Left lung (tissue), 10 donors: ENCODE measurements around the gene MAP10. TPM values are rescaled to one million over a fixed set of nuclear protein-coding genes. Genes with fewer than 3 reads are reported as not detected.
A peak's percentile ranks its signal among the peaks of the same experiment; 100 is the strongest.

Experiments used
- ATAC-seq: fragments of 200-7000 bp; cut with Tn5 transposase; one replicate; pipeline ENCODE4 v1.9.1; 2020; ENCODE audit warnings: moderate library complexity
- DNase-seq, 4 donors: peaks; one replicate each; pipeline ENCODE4 v3.0.0-alpha.2; 2013 to 2020
- H3K27ac ChIP-seq, 2 donors: fragments of 200-600 bp; sonication (generic) in 1 of 2; one replicate each; pipeline versions ENCODE4 v1.5.0 to v1.8.0; 2020 to 2021
- H3K27me3 ChIP-seq, 2 donors: fragments of 200-600 bp; sonication (generic) in 1 of 2; one replicate each; pipeline versions ENCODE4 v1.5.0 to v1.8.0; 2020 to 2021
- H3K36me3 ChIP-seq, 2 donors: fragments of 200-600 bp; sonication (generic) in 1 of 2; one replicate each; pipeline versions ENCODE4 v1.5.0 to v1.8.0; 2020 to 2021
- H3K4me1 ChIP-seq, 2 donors: fragments of 200-600 bp; one replicate each; pipeline ENCODE4 v1.8.0; 2021
- H3K4me3 ChIP-seq, 2 donors: fragments of 200-600 bp; sonication (generic) in 1 of 2; one replicate each; pipeline versions ENCODE4 v1.5.0 to v1.8.0; 2020 to 2021; ENCODE audit warnings: mild to moderate bottlenecking in 1 of 2
- H3K9me3 ChIP-seq, 2 donors: fragments of 200-600 bp; sonication (generic) in 1 of 2; one replicate each; pipeline versions ENCODE4 v1.5.0 to v1.8.0; 2020 to 2021
- intact Hi-C, 2 donors: fragments of 100-400 bp; cut with DNase I; formaldehyde crosslinking; loops; one replicate each; pipeline versions ENCODE4 v1.11.2 to v1.14.2; 2022
- polyA plus RNA-seq, 6 donors: library from polyadenylated mRNA; unstranded; fragments of 120-200 nt; gene quantifications; one replicate each; pipeline ENCODE4 v1.2.1, GENCODE V29; 2013; ENCODE audit not compliant: insufficient read length in 6 of 6
- total RNA-seq, 2 donors: library from RNA; stranded (reverse); fragmentation: NEBNext Ultra II Directional; extraction: Animal tissue kit (Norgen Biotek cat#: 25700); gene quantifications; one replicate each; pipeline ENCODE4 v1.2.1, GENCODE V29; 2021
- TF ChIP-seq, protein P1 (sequence below), 2 donors: fragments of 200-600 bp; sonication (generic) in 1 of 2; IDR thresholded peaks; one replicate each; pipeline versions ENCODE4 v1.5.0 to v1.8.0; 2021; ENCODE audit warnings: antibody characterized with exemption in 2 of 2
- donor health status: DM: no; HTN: yes; CAD: no.
- donor health status: DM: no; HTN: no; CAD: no.

Gene MAP10
- total and polyA plus RNA-seq, 8 donors: 2.4 to 7.0 (median 6.0) TPM

- H3K4me3 ChIP-seq: no peak overlapping the region
- H3K4me1 ChIP-seq: peaks cover 0 to 20% of the 10 kb centered on the region in 2 donors
- DNase-seq (no peak), ATAC-seq (no peak)
- H3K27me3 ChIP-seq: no peaks in the 10 kb centered on the region
- intact Hi-C loops: no loop called here
- H3K9me3 ChIP-seq: no peaks in the 10 kb centered on the region
- TF ChIP-seq, protein P1, sequence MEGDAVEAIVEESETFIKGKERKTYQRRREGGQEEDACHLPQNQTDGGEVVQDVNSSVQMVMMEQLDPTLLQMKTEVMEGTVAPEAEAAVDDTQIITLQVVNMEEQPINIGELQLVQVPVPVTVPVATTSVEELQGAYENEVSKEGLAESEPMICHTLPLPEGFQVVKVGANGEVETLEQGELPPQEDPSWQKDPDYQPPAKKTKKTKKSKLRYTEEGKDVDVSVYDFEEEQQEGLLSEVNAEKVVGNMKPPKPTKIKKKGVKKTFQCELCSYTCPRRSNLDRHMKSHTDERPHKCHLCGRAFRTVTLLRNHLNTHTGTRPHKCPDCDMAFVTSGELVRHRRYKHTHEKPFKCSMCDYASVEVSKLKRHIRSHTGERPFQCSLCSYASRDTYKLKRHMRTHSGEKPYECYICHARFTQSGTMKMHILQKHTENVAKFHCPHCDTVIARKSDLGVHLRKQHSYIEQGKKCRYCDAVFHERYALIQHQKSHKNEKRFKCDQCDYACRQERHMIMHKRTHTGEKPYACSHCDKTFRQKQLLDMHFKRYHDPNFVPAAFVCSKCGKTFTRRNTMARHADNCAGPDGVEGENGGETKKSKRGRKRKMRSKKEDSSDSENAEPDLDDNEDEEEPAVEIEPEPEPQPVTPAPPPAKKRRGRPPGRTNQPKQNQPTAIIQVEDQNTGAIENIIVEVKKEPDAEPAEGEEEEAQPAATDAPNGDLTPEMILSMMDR (IDR thresholded peaks at IDR 0.05): no peak
- no peaks in the 10 kb centered on the region for H3K36me3 ChIP-seq
- peak overlapping the region; percentile 28 to 66 for H3K27ac ChIP-seq
These were observed 38.9 kb upstream of the MAP10 start for GRCh38 chr1:232766241-232766890.

DNA sequence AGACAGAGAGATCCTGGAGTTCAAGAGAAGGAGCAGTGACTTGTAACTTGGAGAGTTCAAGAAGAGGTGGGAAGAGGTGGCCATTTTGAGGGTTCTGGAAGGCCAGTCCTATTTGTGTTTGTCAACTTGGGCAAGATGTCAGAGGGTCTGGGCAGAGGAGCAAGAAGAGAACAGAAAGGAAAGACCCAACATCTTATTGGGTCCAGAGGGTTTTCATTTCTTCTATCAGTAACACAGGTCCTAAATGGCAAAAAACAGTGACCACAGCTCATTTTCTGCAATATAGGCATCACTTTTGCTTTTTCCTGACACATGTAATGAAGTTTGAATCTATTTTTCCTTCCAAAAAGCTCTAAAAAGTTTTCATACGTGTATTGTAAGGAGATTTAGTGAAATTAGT, 38.3 kb upstream of the MAP10 start:
- peak overlapping the region; percentile 28 to 66 for H3K27ac ChIP-seq
- ATAC-seq: no peak
- H3K4me1 ChIP-seq: peaks cover 0 to 20% of the 10 kb centered on the region in 2 donors

GRCh38 chr1:232767305-232768074, 37.7 kb upstream of the MAP10 start:
- intact Hi-C loops: no loop called here
- DNase-seq (peak in 3 of 4 donors; percentile 50 to 75 (median 60)), ATAC-seq (peak; percentile 73)
- H3K4me1 ChIP-seq: peaks cover 0 to 20% of the 10 kb centered on the region in 2 donors
- no peaks in the 10 kb centered on the region for H3K36me3 ChIP-seq
- H3K27ac ChIP-seq: peak overlapping the region; percentile 28 to 66
- H3K27me3 ChIP-seq: no peaks in the 10 kb centered on the region
- no peaks in the 10 kb centered on the region for H3K9me3 ChIP-seq
- TF ChIP-seq, protein P1 (IDR thresholded peaks at IDR 0.05): no peak
- no peak overlapping the region for H3K4me3 ChIP-seq

More for the DNA sequence above, 38.3 kb upstream of the MAP10 start:
- no peaks in the 10 kb centered on the region for H3K36me3 ChIP-seq
- TF ChIP-seq, protein P1 (IDR thresholded peaks at IDR 0.05): no peak
- intact Hi-C loops: no loop called here
- no peak for DNase-seq
- no peaks in the 10 kb centered on the region for H3K9me3 ChIP-seq
- H3K4me3 ChIP-seq: no peak overlapping the region
- H3K27me3 ChIP-seq: no peaks in the 10 kb centered on the region

DNA sequence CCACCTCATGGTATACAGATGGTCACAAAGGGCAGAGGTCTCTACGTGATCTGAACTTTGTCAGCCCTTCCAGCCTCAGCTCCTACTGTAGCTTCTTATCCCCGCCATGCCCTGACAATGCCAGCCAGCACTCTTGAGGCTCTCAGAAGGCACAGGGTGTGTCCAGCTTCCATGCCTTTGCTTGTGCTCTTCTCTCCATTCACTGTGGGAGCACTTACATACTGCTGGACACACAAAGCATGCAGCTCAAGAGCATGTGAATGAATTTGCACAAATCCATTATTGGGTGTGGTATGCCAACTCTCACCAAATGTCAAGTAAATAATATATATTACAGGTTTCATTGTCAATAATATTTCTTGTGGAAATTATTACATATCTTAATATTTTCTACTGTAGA, 36.4 kb upstream of the MAP10 start:
- intact Hi-C loops: no loop called here
- H3K27ac ChIP-seq: no peak overlapping the region
- TF ChIP-seq, protein P1 (IDR thresholded peaks at IDR 0.05): no peak
- ATAC-seq (no peak), DNase-seq (no peak)
- no peak overlapping the region for H3K4me3 ChIP-seq
- H3K9me3 ChIP-seq: no peaks in the 10 kb centered on the region
- no peaks in the 10 kb centered on the region for H3K27me3 ChIP-seq
- peaks cover 0 to 20% of the 10 kb centered on the region in 2 donors for H3K4me1 ChIP-seq
- H3K36me3 ChIP-seq: no peaks in the 10 kb centered on the region

GRCh38 chr1:232769733-232770132, 35.5 kb upstream of the MAP10 start:
- intact Hi-C loops: no loop called here
- Histone ChIP-seq H3K9me3 (no peaks in the 10 kb centered on the region), H3K27ac (no peak overlapping the region), H3K4me1 (peaks cover 0 to 20% of the 10 kb centered on the region in 2 donors), H3K36me3 (no peaks in the 10 kb centered on the region), H3K4me3 (no peak overlapping the region), H3K27me3 (no peaks in the 10 kb centered on the region)
- ATAC-seq (no peak), DNase-seq (no peak)
- TF ChIP-seq, protein P1 (IDR thresholded peaks at IDR 0.05): no peak
